Progenitor cell of endocrine pancreas (in vitro differentiated cells): ENCODE results near the gene ZNF385B. TPM values are rescaled to one million over a fixed set of nuclear protein-coding genes. Genes with fewer than 3 reads are reported as not detected.

ENCODE experiments used
- DNase-seq: peaks from one replicate; pipeline ENCODE4 v3.0.0; 2021; ENCODE audit warnings: low spot score; ENCODE audit not compliant: unreplicated experiment
- H3K27ac Mint-ChIP-seq: 2 replicates; pipeline ENCODE4 v1.8.0; 2021; ENCODE audit warnings: mild to moderate bottlenecking, moderate library complexity, mixed read lengths
- H3K27me3 Mint-ChIP-seq: 2 replicates; pipeline ENCODE4 v1.8.0; 2021; ENCODE audit warnings: mixed read lengths
- H3K36me3 Mint-ChIP-seq: 2 replicates; pipeline ENCODE4 v1.8.0; 2022; ENCODE audit warnings: mixed read lengths; ENCODE audit not compliant: insufficient read depth
- H3K4me1 Mint-ChIP-seq: 2 replicates; pipeline ENCODE4 v1.8.0; 2021; ENCODE audit warnings: low read depth, mixed read lengths
- H3K4me3 Mint-ChIP-seq: 2 replicates; pipeline ENCODE4 v1.8.0; 2021; ENCODE audit warnings: low read depth, mild to moderate bottlenecking, moderate library complexity, mixed read lengths
- H3K9me3 Mint-ChIP-seq: 2 replicates; pipeline ENCODE4 v1.8.0; 2021; ENCODE audit warnings: low read depth, mixed read lengths
- CTCF ChIP-seq: fragments of 200-600 bp; sonication (generic); IDR thresholded peaks from one replicate; pipeline ENCODE4 v1.5.0; 2021; ENCODE audit warnings: antibody characterized with exemption, mild to moderate bottlenecking; ENCODE audit not compliant: unreplicated experiment
- total RNA-seq: library from RNA; stranded (reverse); gene quantifications from 2 replicates; pipeline ENCODE4 v1.2.1, GENCODE V29; 2021

Gene ZNF385B
- total RNA-seq, 1 donor from 2014 or later = 4.9 TPM

GRCh38 chr2:179862898-179863458 lies 1.6 kb upstream of the ZNF385B start:
- DNase-seq = no peak
- no peak overlapping the region for H3K4me3 Mint-ChIP-seq
- no peaks in the 10 kb centered on the region for H3K9me3 Mint-ChIP-seq
- peaks cover 8% of the 10 kb centered on the region for H3K4me1 Mint-ChIP-seq
- peaks cover 84% of the 10 kb centered on the region for H3K27me3 Mint-ChIP-seq
- no peak overlapping the region for H3K27ac Mint-ChIP-seq
- no peak for TF ChIP-seq CTCF
- H3K36me3 Mint-ChIP-seq = no peaks in the 10 kb centered on the region

- TF ChIP-seq CTCF = no peak
- Mint-ChIP-seq H3K9me3 (no peaks in the 10 kb centered on the region), H3K36me3 (no peaks in the 10 kb centered on the region), H3K27me3 (peaks cover 83% of the 10 kb centered on the region), H3K4me1 (peaks cover 8% of the 10 kb centered on the region), H3K27ac (no peak overlapping the region), H3K4me3 (peak overlapping the region; percentile 74)
- peak; percentile 37 for DNase-seq
Measured at GRCh38 chr2:179861027-179861415, 391 bp downstream of the ZNF385B start.

- no peak for TF ChIP-seq CTCF
- H3K4me1 Mint-ChIP-seq = peaks cover 8% of the 10 kb centered on the region
- H3K4me3 Mint-ChIP-seq = peak overlapping the region; percentile 74
- H3K36me3 Mint-ChIP-seq = no peaks in the 10 kb centered on the region
- peak overlapping the region; percentile 78 for H3K27ac Mint-ChIP-seq
- DNase-seq = no peak
- no peaks in the 10 kb centered on the region for H3K9me3 Mint-ChIP-seq
- H3K27me3 Mint-ChIP-seq = peaks cover 83% of the 10 kb centered on the region
Measured at GRCh38 chr2:179860255-179861026, 971 bp downstream of the ZNF385B start.

GRCh38 chr2:179859523-179859922 lies 1.9 kb downstream of the ZNF385B start:
- H3K4me3 Mint-ChIP-seq = no peak overlapping the region
- H3K36me3 Mint-ChIP-seq = no peaks in the 10 kb centered on the region
- H3K9me3 Mint-ChIP-seq = no peaks in the 10 kb centered on the region
- no peak overlapping the region for H3K27ac Mint-ChIP-seq
- peaks cover 9% of the 10 kb centered on the region for H3K4me1 Mint-ChIP-seq
- H3K27me3 Mint-ChIP-seq = peaks cover 77% of the 10 kb centered on the region
- DNase-seq = no peak
- TF ChIP-seq CTCF = no peak

GRCh38 chr2:179857236-179857635 lies 4.2 kb downstream of the ZNF385B start:
- DNase-seq = no peak
- H3K9me3 Mint-ChIP-seq = no peaks in the 10 kb centered on the region
- no peak overlapping the region for H3K4me3 Mint-ChIP-seq
- H3K36me3 Mint-ChIP-seq = no peaks in the 10 kb centered on the region
- peaks cover 54% of the 10 kb centered on the region for H3K27me3 Mint-ChIP-seq
- no peak for TF ChIP-seq CTCF
- peaks cover 9% of the 10 kb centered on the region for H3K4me1 Mint-ChIP-seq
- no peak overlapping the region for H3K27ac Mint-ChIP-seq
